HL-60 (cell line): Measurements from ENCODE around the gene RALA.

ENCODE experiments used
- GABPA ChIP-seq: IDR thresholded peaks from 2 replicates; pipeline ENCODE4 v1.6.1; 2012; ENCODE audit warnings: low read depth
- SPI1 ChIP-seq: IDR thresholded peaks from 2 replicates; pipeline ENCODE4 v1.6.1; 2012; ENCODE audit warnings: low read depth, mild to moderate bottlenecking, borderline replicate concordance
- TF ChIP-seq, protein P1 (sequence below): IDR thresholded peaks from one replicate; pipeline ENCODE4 v1.5.1; 2011; ENCODE audit warnings: low read length, control low read depth, inconsistent platforms; ENCODE audit not compliant: insufficient read depth
- TF ChIP-seq, protein P2 (sequence below): IDR thresholded peaks from 2 replicates; pipeline ENCODE4 v1.6.1; 2012; ENCODE audit warnings: low read depth; ENCODE audit not compliant: insufficient replicate concordance

DNA sequence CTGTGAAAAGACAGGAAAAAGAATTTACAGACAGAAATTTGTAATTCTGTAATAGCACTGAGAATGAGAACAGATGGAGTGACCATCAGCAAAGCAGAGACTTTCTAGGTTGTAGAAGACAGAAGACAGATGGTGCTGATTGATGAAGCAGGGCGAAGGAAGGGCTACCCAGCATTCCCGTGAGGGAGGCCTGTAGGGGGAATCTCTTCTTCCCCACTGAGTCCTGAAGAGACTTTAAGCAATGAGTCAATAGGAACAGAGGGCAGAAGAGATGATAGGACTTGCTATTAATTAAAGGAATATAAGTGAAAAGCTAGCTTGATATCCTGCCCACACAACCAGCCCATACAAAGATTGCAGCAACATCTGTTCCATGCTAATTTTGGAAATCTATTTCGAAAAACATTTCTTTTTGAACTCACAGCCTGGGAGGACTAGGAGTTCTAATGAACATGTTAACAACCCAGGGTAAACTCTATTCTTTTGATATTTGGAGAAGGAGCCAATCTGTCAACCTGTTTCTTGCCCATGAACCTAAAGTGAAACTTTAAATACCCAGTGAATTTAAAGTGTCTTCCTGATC is 44.1 kb downstream of the RALA start:
- TF ChIP-seq, protein P1, sequence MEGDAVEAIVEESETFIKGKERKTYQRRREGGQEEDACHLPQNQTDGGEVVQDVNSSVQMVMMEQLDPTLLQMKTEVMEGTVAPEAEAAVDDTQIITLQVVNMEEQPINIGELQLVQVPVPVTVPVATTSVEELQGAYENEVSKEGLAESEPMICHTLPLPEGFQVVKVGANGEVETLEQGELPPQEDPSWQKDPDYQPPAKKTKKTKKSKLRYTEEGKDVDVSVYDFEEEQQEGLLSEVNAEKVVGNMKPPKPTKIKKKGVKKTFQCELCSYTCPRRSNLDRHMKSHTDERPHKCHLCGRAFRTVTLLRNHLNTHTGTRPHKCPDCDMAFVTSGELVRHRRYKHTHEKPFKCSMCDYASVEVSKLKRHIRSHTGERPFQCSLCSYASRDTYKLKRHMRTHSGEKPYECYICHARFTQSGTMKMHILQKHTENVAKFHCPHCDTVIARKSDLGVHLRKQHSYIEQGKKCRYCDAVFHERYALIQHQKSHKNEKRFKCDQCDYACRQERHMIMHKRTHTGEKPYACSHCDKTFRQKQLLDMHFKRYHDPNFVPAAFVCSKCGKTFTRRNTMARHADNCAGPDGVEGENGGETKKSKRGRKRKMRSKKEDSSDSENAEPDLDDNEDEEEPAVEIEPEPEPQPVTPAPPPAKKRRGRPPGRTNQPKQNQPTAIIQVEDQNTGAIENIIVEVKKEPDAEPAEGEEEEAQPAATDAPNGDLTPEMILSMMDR = no peak
- TF ChIP-seq GABPA = no peak
- no peak for TF ChIP-seq SPI1
- TF ChIP-seq, protein P2, sequence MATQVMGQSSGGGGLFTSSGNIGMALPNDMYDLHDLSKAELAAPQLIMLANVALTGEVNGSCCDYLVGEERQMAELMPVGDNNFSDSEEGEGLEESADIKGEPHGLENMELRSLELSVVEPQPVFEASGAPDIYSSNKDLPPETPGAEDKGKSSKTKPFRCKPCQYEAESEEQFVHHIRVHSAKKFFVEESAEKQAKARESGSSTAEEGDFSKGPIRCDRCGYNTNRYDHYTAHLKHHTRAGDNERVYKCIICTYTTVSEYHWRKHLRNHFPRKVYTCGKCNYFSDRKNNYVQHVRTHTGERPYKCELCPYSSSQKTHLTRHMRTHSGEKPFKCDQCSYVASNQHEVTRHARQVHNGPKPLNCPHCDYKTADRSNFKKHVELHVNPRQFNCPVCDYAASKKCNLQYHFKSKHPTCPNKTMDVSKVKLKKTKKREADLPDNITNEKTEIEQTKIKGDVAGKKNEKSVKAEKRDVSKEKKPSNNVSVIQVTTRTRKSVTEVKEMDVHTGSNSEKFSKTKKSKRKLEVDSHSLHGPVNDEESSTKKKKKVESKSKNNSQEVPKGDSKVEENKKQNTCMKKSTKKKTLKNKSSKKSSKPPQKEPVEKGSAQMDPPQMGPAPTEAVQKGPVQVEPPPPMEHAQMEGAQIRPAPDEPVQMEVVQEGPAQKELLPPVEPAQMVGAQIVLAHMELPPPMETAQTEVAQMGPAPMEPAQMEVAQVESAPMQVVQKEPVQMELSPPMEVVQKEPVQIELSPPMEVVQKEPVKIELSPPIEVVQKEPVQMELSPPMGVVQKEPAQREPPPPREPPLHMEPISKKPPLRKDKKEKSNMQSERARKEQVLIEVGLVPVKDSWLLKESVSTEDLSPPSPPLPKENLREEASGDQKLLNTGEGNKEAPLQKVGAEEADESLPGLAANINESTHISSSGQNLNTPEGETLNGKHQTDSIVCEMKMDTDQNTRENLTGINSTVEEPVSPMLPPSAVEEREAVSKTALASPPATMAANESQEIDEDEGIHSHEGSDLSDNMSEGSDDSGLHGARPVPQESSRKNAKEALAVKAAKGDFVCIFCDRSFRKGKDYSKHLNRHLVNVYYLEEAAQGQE = no peak
